ENCODE measurements around the gene RAB3IP.
"Not testable (repeated sequence)": the region's sequence is repeated elsewhere in the genome, so short reads cannot be mapped to it uniquely, and the experiment has no call there.

Gene RAB3IP

GRCh38 chr12:69758105-69758504 is 19.4 kb downstream of the RAB3IP start:
- DNase-seq = no peak

DNA sequence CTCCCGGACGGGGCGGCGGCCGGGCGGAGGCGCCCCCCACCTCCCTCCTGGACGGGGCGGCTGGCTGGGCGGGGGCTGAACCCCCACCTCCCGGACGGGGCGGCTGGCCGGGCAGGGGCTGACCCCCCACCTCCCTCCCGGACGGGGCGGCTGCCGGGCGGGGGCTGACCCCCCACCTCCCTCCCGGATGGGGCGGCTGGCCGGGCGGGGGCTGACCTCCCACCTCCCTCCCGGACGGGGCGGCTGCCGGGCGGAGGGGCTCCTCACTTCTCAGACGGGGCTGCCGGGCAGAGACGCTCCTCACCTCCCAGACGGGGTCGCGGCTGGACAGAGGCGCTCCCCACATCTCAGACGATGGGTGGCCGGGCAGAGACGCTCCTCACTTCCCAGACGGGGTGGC is 20.9 kb downstream of the RAB3IP start:
- not testable (repeated sequence) for DNase-seq

- no peak for DNase-seq
These were observed 26.9 kb downstream of the RAB3IP start for GRCh38 chr12:69765515-69765914.

GRCh38 chr12:69766260-69766659 is 27.6 kb downstream of the RAB3IP start:
- DNase-seq = no peak

DNA sequence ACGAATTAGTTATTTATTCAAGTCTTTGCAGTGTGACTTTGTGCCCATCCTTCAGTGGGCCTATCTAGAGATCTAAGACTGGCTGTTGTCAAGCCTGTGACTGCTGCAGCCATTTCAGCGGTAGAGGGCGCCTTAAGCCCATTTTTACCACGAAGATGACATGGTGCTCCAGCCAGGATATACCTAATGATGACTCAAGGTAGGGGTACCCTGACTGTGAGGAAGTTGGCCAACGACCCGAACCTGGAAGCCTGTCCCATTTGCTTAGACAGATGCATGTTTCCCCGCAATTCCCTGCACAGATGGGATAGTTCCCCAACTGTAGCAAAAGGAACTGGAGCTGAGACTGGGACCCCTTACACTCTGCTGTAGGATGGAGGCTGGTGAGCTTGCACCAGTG is 41.3 kb downstream of the RAB3IP start:
- no peak for DNase-seq

GRCh38 chr12:69783365-69783764 is 44.7 kb downstream of the RAB3IP start:
- DNase-seq = no peak

GRCh38 chr12:69789351-69789750 is 50.7 kb downstream of the RAB3IP start:
- no peak for DNase-seq

- DNase-seq = no peak
These were observed 53.9 kb downstream of the RAB3IP start for GRCh38 chr12:69792533-69792932.

DNA sequence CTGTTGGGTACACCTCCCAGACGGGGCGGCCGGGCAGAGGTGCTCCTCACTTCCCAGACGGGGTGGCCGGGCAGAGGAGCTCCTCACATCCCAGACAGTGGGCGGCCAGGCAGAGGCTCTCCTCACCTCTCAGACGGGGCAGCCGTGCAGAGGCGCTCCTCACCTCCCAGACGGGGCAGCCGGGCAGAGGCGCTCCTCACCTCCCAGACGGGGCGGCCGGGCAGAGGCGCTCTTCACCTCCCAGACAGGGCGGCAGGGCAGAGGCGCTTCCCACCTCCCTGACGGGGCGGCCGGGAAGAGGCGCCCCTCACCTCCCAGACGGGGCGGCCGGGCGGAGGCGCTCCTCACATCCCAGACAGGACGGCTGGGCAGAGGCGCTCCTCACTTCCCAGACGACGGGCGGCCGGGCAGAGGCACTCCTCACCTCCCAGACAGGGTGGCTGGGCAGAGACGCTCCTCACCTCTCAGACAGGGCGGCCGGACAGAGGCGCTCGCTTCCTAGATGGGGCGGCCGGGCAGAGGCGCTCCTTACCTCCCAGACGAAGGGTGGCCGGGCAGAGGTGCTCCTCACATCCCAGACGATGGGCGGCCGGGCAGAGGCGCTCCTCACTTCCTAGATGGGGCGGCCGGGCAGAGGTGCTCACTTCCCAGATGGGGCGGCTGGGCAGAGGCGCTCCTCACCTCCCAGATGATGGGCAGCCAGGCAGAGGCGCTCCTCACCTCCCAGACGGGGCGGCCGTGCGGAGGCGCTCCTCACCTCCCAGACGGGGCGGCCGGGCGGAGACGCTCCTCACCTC is 68.6 kb downstream of the RAB3IP start:
- DNase-seq = not testable (repeated sequence)

DNA sequence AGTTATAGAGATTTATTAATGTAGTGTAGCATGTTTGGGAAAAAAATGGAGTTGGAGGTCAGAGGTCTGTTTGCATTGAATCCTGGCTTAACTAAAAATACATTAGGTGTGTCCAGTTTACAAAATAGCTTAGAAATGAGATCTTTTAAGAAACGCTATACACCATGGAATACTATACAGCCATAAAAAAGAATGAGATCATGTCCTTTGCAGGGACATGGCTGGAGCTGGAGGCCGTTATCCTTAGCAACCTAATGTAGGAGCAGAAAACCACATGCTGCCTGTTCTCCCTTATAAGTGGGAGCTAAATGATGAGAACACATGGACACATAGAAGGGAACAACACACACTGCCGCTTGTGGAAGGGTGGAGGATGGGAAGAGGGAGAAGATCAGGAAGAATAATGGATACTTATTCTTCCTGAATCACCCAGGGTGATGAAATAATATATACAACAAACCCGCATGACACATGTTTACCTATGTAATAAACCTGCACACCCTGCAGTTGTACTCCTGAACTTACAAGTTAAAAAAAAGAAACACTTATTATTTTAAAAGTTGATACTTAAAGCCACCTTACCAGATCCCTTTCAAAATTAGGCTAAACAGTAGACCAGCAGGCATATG is 72.3 kb downstream of the RAB3IP start:
- no peak for DNase-seq

GRCh38 chr12:69816082-69816481 is 77.4 kb downstream of the RAB3IP start:
- DNase-seq = no peak

- no peak for DNase-seq
These were observed 82.4 kb downstream of the RAB3IP start for GRCh38 chr12:69821032-69821455.

DNA sequence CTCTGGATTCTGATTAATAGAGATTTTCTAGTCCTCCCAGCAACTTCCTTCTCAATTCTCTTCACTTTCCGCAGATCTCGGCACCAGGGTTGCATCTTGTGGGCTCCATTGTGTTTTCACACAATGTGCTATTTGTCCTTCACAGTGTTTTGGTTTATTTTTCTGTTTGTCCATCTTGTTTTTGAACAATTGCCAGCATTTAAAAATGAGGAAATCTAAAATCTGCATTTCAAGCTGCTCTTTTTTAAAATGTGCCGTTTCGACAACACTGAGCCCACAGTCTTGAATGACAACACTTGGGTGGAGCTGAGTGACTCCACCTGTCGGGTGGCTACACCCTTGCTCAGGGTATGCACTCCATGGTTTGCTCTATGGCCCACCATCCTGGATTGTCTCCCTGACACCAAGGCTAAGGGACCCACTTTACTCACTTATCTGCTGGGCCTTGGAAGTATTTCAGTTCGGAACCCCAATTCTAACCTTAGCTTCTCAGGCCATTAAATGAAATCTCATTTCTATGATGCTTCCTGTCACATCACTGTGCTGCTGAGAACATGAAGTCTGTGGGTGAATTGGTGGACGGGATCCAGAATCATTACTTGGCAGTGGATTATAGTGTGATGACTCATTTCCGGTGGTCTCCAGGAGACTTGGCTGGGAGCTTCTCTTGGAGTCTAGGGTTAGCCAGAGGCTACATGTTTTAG is 82.9 kb downstream of the RAB3IP start:
- DNase-seq = no peak

- DNase-seq = no peak
These were observed 83.7 kb downstream of the RAB3IP start for GRCh38 chr12:69822201-69822860.

- DNase-seq = no peak
These were observed 85.4 kb downstream of the RAB3IP start for GRCh38 chr12:69824028-69824427.

- DNase-seq = no peak
These were observed 86.4 kb downstream of the RAB3IP start, which contains the start of gene MYRFL for GRCh38 chr12:69824966-69825560. Gene MYRFL, plus strand, starts transcription at chr12:69825227. Its CDS starts 291 bp downstream, at chr12:69825518.

DNA sequence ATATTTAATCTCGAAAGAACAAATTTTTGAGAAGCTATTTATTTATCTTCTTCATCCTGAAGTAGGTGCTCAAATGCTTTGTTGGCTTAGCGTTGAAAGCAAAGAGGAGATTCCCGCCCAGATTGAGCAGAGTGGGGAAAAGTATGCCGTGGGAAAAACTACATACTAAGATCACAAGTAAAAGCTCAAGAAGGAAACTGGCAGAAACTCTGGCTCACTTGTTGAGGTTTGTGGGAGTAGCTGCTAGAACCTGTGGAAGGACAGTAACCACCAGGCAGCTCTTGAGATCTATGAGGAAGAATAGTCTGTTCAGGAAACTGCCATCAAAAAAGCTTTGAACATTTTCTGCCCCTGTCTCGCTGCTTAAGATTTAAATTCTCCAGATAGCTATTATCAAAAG is 90.2 kb downstream of the RAB3IP start:
- no peak for DNase-seq

- DNase-seq = no peak
These were observed 95.0 kb downstream of the RAB3IP start for GRCh38 chr12:69833696-69834095.

- no peak for DNase-seq
These were observed 95.5 kb downstream of the RAB3IP start for GRCh38 chr12:69834147-69834546.

DNA sequence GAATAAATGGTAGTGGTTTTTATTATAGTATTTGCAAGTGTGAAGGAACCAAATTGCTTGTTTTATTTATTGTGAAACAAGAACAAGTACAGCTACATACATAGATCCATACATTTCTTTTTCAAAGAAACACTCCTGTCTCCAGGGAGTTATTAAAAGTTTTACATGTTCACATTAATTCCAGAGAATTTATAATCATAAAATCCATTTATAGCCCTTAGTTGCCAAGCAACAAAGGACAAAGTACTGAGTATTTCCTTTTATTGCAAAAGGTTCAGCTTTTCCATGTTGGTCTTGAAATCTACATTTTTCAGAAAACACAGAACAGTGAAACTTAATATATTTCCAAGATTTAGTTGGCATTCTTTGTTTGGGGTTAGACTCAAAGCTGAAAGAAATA is 95.9 kb downstream of the RAB3IP start:
- DNase-seq = no peak

DNA sequence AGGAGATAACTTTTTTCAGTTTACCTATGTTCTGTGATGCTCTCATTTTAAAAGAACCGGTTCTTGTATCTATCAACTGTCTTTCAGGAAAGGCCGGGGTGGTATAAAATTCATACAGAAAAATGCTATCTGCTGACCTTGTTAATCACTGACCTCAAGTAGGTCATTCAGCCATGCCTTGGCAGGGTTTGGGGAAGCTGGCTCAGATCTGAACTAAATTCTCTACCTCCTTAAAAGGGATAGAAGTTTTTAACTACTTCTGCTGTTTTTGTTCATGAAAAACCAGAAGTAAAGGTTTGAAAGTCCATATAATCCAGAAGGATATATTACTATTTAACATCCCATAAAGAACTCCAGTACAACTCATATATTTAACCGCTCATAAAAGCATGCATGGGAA is 96.4 kb downstream of the RAB3IP start:
- no peak for DNase-seq

DNA sequence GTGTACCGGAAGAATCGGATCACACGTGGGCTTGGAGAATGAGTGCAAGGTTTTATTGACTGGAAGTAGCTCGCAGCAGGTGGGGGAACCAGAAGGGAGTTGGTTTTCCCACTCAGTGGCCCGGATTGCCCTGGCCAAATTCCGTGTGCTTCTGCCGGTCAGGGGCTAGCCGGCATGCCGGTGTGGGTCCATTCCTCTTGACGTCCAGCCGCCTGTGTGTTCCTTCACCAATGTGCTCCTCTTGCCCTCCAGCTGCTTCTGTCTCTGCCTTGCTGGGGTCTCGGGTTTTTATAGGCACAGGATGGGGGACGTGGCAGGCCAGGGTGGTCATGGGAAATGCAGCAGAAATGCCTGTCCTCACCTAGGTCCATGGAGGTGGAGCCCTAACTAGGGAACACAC is 97.4 kb downstream of the RAB3IP start:
- no peak for DNase-seq

- no peak for DNase-seq
These were observed 98.5 kb downstream of the RAB3IP start for GRCh38 chr12:69837191-69837590.
